Left lung (tissue), 10 donors: ENCODE data around the gene IFT74. TPM values are rescaled to one million over a fixed set of nuclear protein-coding genes. Genes with fewer than 3 reads are reported as not detected.

Source experiments
- ATAC-seq: fragments of 200-7000 bp; cut with Tn5 transposase; one replicate; pipeline ENCODE4 v1.9.1; 2020; ENCODE audit warnings: moderate library complexity
- DNase-seq, 4 donors: peaks; one replicate each; pipeline ENCODE4 v3.0.0-alpha.2; 2013 to 2020
- H3K27ac ChIP-seq, 2 donors: fragments of 200-600 bp; sonication (generic) in 1 of 2; one replicate each; pipeline versions ENCODE4 v1.5.0 to v1.8.0; 2020 to 2021
- H3K27me3 ChIP-seq, 2 donors: fragments of 200-600 bp; sonication (generic) in 1 of 2; one replicate each; pipeline versions ENCODE4 v1.5.0 to v1.8.0; 2020 to 2021
- H3K36me3 ChIP-seq, 2 donors: fragments of 200-600 bp; sonication (generic) in 1 of 2; one replicate each; pipeline versions ENCODE4 v1.5.0 to v1.8.0; 2020 to 2021
- H3K4me1 ChIP-seq, 2 donors: fragments of 200-600 bp; one replicate each; pipeline ENCODE4 v1.8.0; 2021
- H3K4me3 ChIP-seq, 2 donors: fragments of 200-600 bp; sonication (generic) in 1 of 2; one replicate each; pipeline versions ENCODE4 v1.5.0 to v1.8.0; 2020 to 2021; ENCODE audit warnings: mild to moderate bottlenecking in 1 of 2
- H3K9me3 ChIP-seq, 2 donors: fragments of 200-600 bp; sonication (generic) in 1 of 2; one replicate each; pipeline versions ENCODE4 v1.5.0 to v1.8.0; 2020 to 2021
- CTCF ChIP-seq, 2 donors: fragments of 200-600 bp; sonication (generic) in 1 of 2; IDR thresholded peaks; one replicate each; pipeline versions ENCODE4 v1.5.0 to v1.8.0; 2021; ENCODE audit warnings: antibody characterized with exemption in 2 of 2
- intact Hi-C, 2 donors: fragments of 100-400 bp; cut with DNase I; formaldehyde crosslinking; loops; one replicate each; pipeline versions ENCODE4 v1.11.2 to v1.14.2; 2022
- polyA plus RNA-seq, 6 donors: library from polyadenylated mRNA; unstranded; fragments of 120-200 nt; gene quantifications; one replicate each; pipeline ENCODE4 v1.2.1, GENCODE V29; 2013; ENCODE audit not compliant: insufficient read length in 6 of 6
- total RNA-seq, 2 donors: library from RNA; stranded (reverse); fragmentation: NEBNext Ultra II Directional; extraction: Animal tissue kit (Norgen Biotek cat#: 25700); gene quantifications; one replicate each; pipeline ENCODE4 v1.2.1, GENCODE V29; 2021
- donor health status: DM: no; HTN: yes; CAD: no.
- donor health status: DM: no; HTN: no; CAD: no.

IFT74 gene
- total and polyA plus RNA-seq, 8 donors, result 10.8 to 40.1 (median 28.7) TPM

DNA sequence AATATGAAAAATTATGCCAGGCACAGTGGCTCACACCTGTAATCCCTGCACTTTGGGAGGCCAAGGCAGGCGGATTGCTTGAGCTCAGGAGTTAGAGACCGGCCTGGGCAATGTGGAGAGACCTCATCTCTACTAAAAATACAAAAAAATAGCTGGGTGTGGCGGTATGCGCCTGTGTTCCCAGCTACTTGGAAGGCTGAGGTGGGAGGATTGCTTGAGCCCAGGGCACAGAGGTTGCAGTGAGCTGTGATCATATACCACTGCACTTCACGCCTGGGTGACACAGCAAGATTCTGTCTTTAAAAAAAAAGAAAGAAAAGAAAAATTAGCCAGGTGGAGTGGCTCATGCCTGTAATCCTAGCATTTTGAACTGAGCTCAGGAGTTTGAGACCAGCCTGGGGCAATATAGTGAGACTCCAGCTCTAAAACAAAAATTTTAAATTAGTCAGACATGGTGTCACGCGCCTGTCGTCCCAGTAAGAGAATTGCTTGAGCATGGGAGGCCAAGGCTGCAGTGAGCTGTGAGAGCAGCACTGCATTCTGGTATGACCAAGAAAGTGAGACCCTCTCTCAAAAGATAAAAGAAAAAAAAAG lies 27.2 kb upstream of the IFT74 start:
- ATAC-seq (no peak), DNase-seq (no peak)
- H3K36me3 ChIP-seq, result peaks cover 0 to 74% of the 10 kb centered on the region in 2 donors

GRCh38 chr9:26935847-26936246 lies 20.4 kb upstream of the IFT74 start:
- Histone ChIP-seq H3K4me1 (peaks cover 0 to 11% of the 10 kb centered on the region in 2 donors), H3K27me3 (no peaks in the 10 kb centered on the region), H3K36me3 (peaks cover 0 to 31% of the 10 kb centered on the region in 2 donors), H3K9me3 (peaks cover 0 to 12% of the 10 kb centered on the region in 2 donors), H3K27ac (no peak overlapping the region), H3K4me3 (no peak overlapping the region)
- intact Hi-C loops, result no loop called here
- no peak for ATAC-seq
- TF ChIP-seq CTCF (IDR thresholded peaks at IDR 0.05), result no peak
- DNase-seq, result no peak

More for the DNA sequence above, 27.2 kb upstream of the IFT74 start:
- H3K4me1 ChIP-seq, result no peaks in the 10 kb centered on the region
- no peak for TF ChIP-seq CTCF (IDR thresholded peaks at IDR 0.05)
- intact Hi-C loops, result no loop called here
- no peaks in the 10 kb centered on the region for H3K27me3 ChIP-seq
- no peaks in the 10 kb centered on the region for H3K9me3 ChIP-seq
- H3K4me3 ChIP-seq, result no peak overlapping the region
- no peak overlapping the region for H3K27ac ChIP-seq

- Histone ChIP-seq H3K9me3 (peaks cover 0 to 12% of the 10 kb centered on the region in 2 donors), H3K4me1 (peaks cover 4 to 14% of the 10 kb centered on the region in 2 donors), H3K4me3 (no peak overlapping the region), H3K36me3 (peaks cover 0 to 14% of the 10 kb centered on the region in 2 donors), H3K27ac (no peak overlapping the region), H3K27me3 (no peaks in the 10 kb centered on the region)
- TF ChIP-seq CTCF (IDR thresholded peaks at IDR 0.05), result no peak
- ATAC-seq, result no peak
- DNase-seq, result no peak
- intact Hi-C loops, result no loop called here
Measured at GRCh38 chr9:26937816-26938371, 18.3 kb upstream of the IFT74 start.

DNA sequence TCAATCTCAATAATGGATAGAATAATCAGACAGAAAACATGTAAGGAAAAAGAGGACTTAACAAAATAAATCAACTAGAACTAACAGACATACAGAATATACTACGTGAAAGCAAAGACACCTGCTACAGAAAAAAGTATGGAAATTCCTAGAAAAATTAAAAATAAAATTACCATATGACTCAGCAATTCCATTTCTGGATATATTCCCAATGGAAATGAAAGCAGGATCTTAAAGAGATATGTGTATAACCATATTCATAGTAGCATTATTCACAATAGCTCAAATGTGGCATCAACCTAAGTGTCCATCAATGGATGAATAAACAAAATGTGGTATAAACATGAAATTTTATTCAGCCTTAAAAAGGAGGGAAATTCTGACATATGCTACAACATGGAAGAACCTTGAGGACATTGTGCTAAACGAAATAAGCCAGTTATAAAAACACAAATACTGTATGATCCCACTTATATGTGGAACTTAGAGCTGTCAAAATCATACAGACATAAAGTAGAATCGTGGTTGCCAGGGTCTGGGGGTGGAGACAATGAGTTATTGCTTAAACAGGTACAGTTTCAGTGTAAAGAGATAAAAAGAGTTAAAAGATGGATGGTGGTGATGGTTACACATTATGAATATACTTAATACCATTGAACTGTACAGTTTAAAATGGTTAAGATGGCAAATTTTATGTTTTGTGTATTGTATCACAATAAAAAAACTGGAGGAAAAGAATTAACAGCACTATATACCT lies 16.1 kb upstream of the IFT74 start:
- Histone ChIP-seq H3K27me3 (no peaks in the 10 kb centered on the region), H3K27ac (no peak overlapping the region), H3K36me3 (no peaks in the 10 kb centered on the region), H3K4me3 (no peak overlapping the region), H3K4me1 (peaks cover 5 to 30% of the 10 kb centered on the region in 2 donors), H3K9me3 (peaks cover 0 to 12% of the 10 kb centered on the region in 2 donors)
- DNase-seq, result no peak
- no peak for ATAC-seq
- no peak for TF ChIP-seq CTCF (IDR thresholded peaks at IDR 0.05)
- intact Hi-C loops, result loop anchor here in 1 of 2 donors (10.0 kb wide), 1 partner anchor 45 kb away; the partner anchor contains the start of gene CAAP1

GRCh38 chr9:26940779-26941178 lies 15.4 kb upstream of the IFT74 start:
- Histone ChIP-seq H3K4me3 (no peak overlapping the region), H3K27me3 (no peaks in the 10 kb centered on the region), H3K4me1 (peaks cover 12 to 37% of the 10 kb centered on the region in 2 donors), H3K9me3 (peaks cover 0 to 12% of the 10 kb centered on the region in 2 donors), H3K36me3 (no peaks in the 10 kb centered on the region), H3K27ac (no peak overlapping the region)
- no peak for ATAC-seq
- TF ChIP-seq CTCF (IDR thresholded peaks at IDR 0.05), result no peak
- DNase-seq, result no peak
- intact Hi-C loops, result loop anchor here in 1 of 2 donors (10.0 kb wide), 1 partner anchor 46 kb away; the partner anchor contains the start of gene CAAP1
